Activated B cell treated with CpG ODN at 0.5 μM for 24 hours (primary cell): Measurements from ENCODE around the gene PCGF3. TPM values are rescaled to one million over a fixed set of nuclear protein-coding genes. Genes with fewer than 3 reads are reported as not detected.

ENCODE experiments used
- ATAC-seq: fragments of 200-7000 bp; cut with Tn5 transposase; one replicate; pipeline ENCODE4 v1.10.0; 2021; ENCODE audit warnings: low read depth, mild to moderate bottlenecking, moderate library complexity
- CTCF ChIA-PET: fragments of 350-600 bp; sonication (Branson Sonifier 250); formaldehyde crosslinking; loops from one replicate; lab custom pipeline; 2021; ENCODE audit warnings: antibody characterized with exemption; lab: Charles Lee
- POLR2A ChIA-PET: fragments of 350-600 bp; sonication (Branson Sonifier 250); formaldehyde crosslinking; loops from one replicate; lab custom pipeline; 2021; ENCODE audit warnings: antibody characterized with exemption; lab: Charles Lee
- DNase-seq: peaks from one replicate; pipeline ENCODE4 v3.0.0; 2022
- H3K27ac Mint-ChIP-seq: one replicate; pipeline ENCODE4 v1.8.0; 2020; ENCODE audit warnings: mixed read lengths
- H3K27me3 Mint-ChIP-seq: one replicate; pipeline ENCODE4 v1.8.0; 2021; ENCODE audit warnings: mixed read lengths
- H3K36me3 Mint-ChIP-seq: one replicate; pipeline ENCODE4 v1.8.0; 2021; ENCODE audit warnings: low read depth, mixed read lengths
- H3K4me1 Mint-ChIP-seq: one replicate; pipeline ENCODE4 v1.8.0; 2021; ENCODE audit warnings: mixed read lengths
- H3K4me3 Mint-ChIP-seq: one replicate; pipeline ENCODE4 v1.8.0; 2020; ENCODE audit warnings: mild to moderate bottlenecking, mixed read lengths
- H3K9me3 Mint-ChIP-seq: one replicate; pipeline ENCODE4 v1.8.0; 2020; ENCODE audit warnings: mixed read lengths
- CTCF ChIP-seq: fragments of 200-600 bp; IDR thresholded peaks from one replicate; pipeline ENCODE4 v1.8.0; 2022; ENCODE audit warnings: antibody characterized with exemption, mild to moderate bottlenecking
- intact Hi-C: fragments of 100-400 bp; cut with micrococcal nuclease; formaldehyde crosslinking; loops from one replicate; pipeline ENCODE4 v1.15.1; 2024
- total RNA-seq: library from RNA; stranded (reverse); gene quantifications from 2 replicates; pipeline ENCODE4 v1.2.3, GENCODE V29; 2022

Gene PCGF3
- total RNA-seq, 1 donor from 2014 or later = 59.2 TPM

GRCh38 chr4:708631-708933 is 3.0 kb downstream of the PCGF3 start:
- CTCF ChIA-PET = no interaction called here
- intact Hi-C loops = loop anchor here (5.0 kb wide), 1 partner anchor 34 kb away; no protein-coding TSS in a partner anchor
- no peaks in the 10 kb centered on the region for H3K9me3 Mint-ChIP-seq
- DNase-seq = no peak
- no peak for TF ChIP-seq CTCF
- H3K4me3 Mint-ChIP-seq = peak overlapping the region; percentile 4
- no peak for ATAC-seq
- no peak overlapping the region for H3K27ac Mint-ChIP-seq
- H3K36me3 Mint-ChIP-seq = peaks cover 8% of the 10 kb centered on the region
- H3K27me3 Mint-ChIP-seq = no peaks in the 10 kb centered on the region
- H3K4me1 Mint-ChIP-seq = peaks cover 30% of the 10 kb centered on the region
- POLR2A ChIA-PET = no interaction called here

- peaks cover 9% of the 10 kb centered on the region for H3K36me3 Mint-ChIP-seq
- H3K27ac Mint-ChIP-seq = no peak overlapping the region
- no peaks in the 10 kb centered on the region for H3K9me3 Mint-ChIP-seq
- no peaks in the 10 kb centered on the region for H3K27me3 Mint-ChIP-seq
- ChIA-PET POLR2A (no interaction called here), CTCF (no interaction called here)
- peak overlapping the region; percentile 25 for H3K4me3 Mint-ChIP-seq
- DNase-seq (no peak), ATAC-seq (no peak)
- H3K4me1 Mint-ChIP-seq = peaks cover 30% of the 10 kb centered on the region
- TF ChIP-seq CTCF = no peak
- intact Hi-C loops = loop anchor here (5.0 kb wide), 1 partner anchor 33 kb away; no protein-coding TSS in a partner anchor
Measured at GRCh38 chr4:709348-709747, 3.7 kb downstream of the PCGF3 start.

- TF ChIP-seq CTCF = no peak
- peaks cover 34% of the 10 kb centered on the region for H3K4me1 Mint-ChIP-seq
- intact Hi-C loops = no loop called here
- ChIA-PET CTCF (no interaction called here), POLR2A (no interaction called here)
- no peak overlapping the region for H3K27ac Mint-ChIP-seq
- no peak overlapping the region for H3K4me3 Mint-ChIP-seq
- no peak for DNase-seq
- peaks cover 11% of the 10 kb centered on the region for H3K36me3 Mint-ChIP-seq
- H3K27me3 Mint-ChIP-seq = no peaks in the 10 kb centered on the region
- ATAC-seq = no peak
- H3K9me3 Mint-ChIP-seq = no peaks in the 10 kb centered on the region
Measured at GRCh38 chr4:710116-710515, 4.5 kb downstream of the PCGF3 start.

GRCh38 chr4:710916-711315 is 5.3 kb downstream of the PCGF3 start:
- no peak for TF ChIP-seq CTCF
- no peak for DNase-seq
- intact Hi-C loops = no loop called here
- Mint-ChIP-seq H3K9me3 (no peaks in the 10 kb centered on the region), H3K36me3 (peaks cover 11% of the 10 kb centered on the region), H3K4me1 (peaks cover 32% of the 10 kb centered on the region), H3K27ac (no peak overlapping the region), H3K4me3 (no peak overlapping the region), H3K27me3 (no peaks in the 10 kb centered on the region)
- ATAC-seq = no peak
- ChIA-PET POLR2A (no interaction called here), CTCF (no interaction called here)

- Mint-ChIP-seq H3K27me3 (no peaks in the 10 kb centered on the region), H3K4me3 (no peak overlapping the region), H3K27ac (no peak overlapping the region), H3K4me1 (peaks cover 31% of the 10 kb centered on the region), H3K9me3 (no peaks in the 10 kb centered on the region), H3K36me3 (peaks cover 13% of the 10 kb centered on the region)
- TF ChIP-seq CTCF = no peak
- intact Hi-C loops = no loop called here
- POLR2A ChIA-PET = no interaction called here
- ATAC-seq = no peak
- no peak for DNase-seq
- CTCF ChIA-PET = no interaction called here
Measured at GRCh38 chr4:712093-712492, 6.5 kb downstream of the PCGF3 start.
